Measurements from ENCODE around the gene ZCWPW2.

The ZCWPW2 gene, protein sequence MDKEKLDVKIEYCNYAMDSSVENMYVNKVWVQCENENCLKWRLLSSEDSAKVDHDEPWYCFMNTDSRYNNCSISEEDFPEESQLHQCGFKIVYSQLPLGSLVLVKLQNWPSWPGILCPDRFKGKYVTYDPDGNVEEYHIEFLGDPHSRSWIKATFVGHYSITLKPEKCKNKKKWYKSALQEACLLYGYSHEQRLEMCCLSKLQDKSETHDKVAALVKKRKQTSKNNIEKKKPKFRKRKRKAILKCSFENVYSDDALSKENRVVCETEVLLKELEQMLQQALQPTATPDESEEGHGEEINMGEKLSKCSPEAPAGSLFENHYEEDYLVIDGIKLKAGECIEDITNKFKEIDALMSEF

DNA sequence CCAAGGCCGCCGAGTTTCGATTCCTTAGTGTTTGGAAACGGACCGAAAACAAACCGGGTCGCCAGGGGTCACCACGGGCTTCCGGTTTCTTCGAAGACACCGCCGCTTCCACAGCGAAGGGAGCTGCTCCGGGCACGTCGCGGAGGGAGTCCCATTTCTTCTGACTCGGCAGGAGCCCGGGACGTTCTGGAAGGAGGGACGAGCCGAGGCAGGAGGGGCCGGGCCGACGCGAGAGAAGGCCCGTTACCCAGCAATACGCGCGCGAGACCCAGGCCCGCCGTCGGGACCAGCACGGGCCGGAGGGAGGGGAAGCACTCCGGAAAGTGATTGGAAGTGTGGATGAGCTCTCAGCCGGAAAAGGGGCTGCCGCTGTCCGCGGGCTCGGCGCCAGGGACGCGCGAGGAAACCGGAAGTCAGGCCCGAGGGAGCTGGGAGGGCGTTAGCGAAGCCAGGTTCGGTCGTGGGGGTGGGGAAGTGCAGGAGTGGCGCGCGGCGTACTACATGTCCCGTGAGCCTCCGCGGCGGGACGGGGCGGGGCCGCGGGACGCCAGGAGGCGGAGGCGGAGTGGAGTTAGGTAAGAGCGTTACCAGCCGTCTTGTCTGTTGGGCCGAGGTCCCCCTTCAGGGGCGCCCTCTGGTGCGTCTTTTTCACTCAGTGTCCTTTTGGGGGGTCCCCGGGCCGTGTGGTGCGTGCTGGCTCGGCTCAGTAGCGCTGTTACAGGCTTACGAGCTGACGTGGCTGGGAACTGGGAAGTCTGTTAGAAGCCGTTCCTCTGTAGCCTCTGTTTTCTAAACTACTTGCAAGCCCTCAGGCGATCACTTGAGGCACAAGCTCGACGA lies at the start of gene ZCWPW2, which contains the start of gene AZI2:
Gene ZCWPW2 (plus strand): TSS at position 93 of the 840 bp plus-strand sequence. CDS start 64,348 bp downstream, outside the sequence.
Gene AZI2 (minus strand): TSS at position 196 of the 840 bp plus-strand sequence. CDS start 8,207 bp downstream, outside the sequence.
- DNase-seq (ENCODE audit: low read depth) = peak; percentile 96

DNA sequence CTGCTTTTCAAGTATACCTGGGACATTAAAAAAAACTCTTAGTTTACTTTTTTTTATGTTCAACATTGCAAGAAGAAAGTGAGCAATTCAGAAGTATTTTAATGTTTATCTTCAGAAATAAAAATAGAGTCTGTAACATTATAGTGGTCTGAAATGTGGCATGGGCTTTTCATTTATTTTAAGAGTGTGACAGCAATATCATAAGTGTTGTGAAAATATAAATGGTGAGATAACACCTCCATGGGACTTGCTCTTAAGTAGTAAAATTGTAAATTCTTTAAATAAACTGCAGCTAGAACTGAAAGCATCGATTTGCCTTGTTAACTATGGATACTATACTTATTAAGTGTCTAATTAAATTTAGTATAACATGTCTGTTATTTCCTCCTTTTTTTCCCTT lies 48.8 kb upstream of the ZCWPW2 start:
- DNase-seq (ENCODE audit: low read depth) = no peak

DNA sequence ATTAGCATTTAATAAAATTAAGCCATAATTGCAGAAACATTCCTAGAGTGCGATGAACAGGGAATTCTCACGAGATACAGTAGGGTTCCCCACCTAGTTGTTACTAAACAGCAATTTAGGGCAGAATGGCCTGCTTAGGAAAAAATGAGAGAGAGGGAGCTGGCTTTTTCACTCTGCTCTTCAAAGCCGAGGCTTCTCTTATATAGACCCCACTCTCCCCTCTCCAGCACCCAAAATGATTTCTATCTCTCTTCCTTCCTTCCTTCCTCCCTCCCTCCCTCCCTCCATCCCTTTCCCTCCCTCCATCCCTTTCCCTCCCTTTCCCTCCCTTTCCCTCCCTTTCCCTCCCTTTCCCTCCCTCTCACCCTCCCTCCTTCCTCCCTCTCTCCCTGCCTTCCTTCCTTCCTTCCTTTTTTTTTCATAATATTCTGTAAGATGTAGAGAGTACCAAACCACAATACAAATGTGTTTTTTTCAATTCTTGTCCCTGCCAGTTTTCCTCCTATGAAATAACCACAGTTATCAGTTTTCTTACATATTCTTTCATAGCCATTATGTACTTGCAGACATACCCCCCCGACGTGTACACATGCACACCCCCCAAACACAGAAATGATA lies 48.1 kb upstream of the ZCWPW2 start:
- DNase-seq (ENCODE audit: low read depth) = no peak

DNA sequence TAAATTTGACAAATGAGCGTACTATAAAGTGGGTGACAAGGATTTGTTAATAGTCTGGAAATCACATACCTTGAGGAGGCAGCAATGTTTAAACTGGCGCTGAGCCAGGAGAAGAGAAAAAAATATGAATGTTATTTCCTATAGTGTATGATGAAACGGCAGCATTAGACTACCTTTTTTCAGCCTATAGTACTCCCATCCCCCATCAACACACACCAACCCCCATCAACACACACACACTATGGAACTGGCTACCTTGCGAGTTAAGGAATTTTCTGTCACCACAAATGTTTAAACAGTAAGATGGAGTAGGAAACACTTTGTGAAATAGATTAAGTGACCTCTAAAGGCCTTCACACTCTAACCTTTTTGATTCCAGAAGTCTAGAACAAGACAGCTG lies 46.8 kb upstream of the ZCWPW2 start:
- peak; percentile 30 for DNase-seq (ENCODE audit: low read depth)

DNA sequence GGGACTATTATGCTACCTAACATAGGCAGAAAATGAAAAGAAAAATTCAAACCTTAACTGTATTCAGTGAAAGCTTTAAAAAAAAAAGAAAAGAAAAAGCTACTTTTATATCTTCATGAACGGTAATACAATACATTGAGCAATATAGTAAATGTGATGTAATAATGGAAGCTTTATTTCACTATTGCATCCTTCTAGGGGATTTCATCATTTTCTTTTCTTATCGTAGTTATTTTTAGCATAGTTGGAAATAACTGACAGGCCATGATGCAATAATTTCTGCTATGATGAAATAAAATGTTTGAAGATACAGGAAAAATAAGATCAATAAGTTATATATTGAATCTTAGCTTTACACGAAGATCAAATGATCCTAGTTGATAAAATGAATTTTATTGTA lies 40.3 kb upstream of the ZCWPW2 start:
- peak; percentile 31 for DNase-seq (ENCODE audit: low read depth)

DNA sequence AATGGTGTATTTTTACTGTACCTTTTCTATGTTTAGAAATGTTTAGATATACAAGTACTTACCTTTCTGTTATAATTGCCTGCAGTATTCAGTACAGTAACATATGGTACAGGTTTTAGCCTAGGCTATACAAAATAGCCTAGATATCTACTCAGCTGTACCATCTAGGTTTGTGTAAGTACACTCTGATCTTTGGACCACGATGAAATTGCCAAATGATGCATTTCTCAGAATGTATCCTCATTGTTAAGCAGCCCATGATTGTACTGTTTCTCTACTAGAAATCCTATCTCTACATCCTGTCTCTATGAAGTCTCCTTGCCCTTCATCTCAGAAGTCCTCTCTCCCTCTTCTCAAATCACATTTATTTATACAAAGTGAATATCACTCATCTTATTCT lies 32.8 kb upstream of the ZCWPW2 start:
- DNase-seq (ENCODE audit: low read depth) = no peak

DNA sequence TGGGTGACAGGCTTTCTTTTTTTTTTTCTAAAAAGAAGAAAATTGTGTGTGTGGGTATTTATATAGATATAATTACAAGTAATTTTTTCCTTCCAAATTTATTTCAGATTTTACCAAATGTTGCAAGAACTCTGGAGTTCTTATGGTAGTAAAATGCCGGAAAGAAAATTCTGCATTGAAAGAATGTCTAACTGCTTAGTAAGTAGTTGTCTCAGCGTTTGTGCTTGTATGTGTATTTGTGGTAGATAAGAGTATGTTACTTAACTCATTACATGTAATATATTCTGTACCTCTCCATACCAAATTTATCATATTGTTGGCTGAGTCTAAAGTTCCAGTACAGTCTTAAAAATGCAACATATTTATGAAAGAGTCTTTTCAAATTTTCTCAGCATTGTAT lies 32.3 kb upstream of the ZCWPW2 start:
- DNase-seq (ENCODE audit: low read depth) = peak; percentile 12

DNA sequence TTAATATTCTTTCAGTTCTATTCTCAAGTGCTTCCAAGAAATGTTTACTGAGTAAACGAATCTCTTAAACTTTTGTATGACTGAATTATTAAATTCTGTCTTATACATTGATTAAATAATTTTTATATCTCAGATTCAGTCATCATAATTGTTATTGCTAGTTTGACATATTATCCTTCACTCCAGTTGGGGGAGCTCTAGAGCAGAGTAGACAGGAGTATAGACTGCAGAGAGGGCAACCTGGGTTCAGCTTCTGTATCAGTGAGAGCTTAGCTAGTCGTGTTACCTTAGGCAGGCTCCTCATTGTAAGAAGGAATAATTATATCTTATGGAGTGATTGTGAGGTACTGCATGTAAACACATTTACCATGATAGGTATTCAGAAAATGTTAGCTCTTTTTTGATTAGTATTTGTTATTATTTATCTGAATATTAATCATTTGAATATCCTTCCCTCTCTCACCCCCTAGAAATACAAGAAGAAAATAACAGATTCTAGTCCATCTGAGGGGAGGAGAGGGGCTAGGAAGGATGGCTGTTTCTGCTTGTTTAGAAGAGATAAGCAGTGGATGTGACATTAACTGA lies 31.0 kb upstream of the ZCWPW2 start:
- peak; percentile 62 for DNase-seq (ENCODE audit: low read depth)

DNA sequence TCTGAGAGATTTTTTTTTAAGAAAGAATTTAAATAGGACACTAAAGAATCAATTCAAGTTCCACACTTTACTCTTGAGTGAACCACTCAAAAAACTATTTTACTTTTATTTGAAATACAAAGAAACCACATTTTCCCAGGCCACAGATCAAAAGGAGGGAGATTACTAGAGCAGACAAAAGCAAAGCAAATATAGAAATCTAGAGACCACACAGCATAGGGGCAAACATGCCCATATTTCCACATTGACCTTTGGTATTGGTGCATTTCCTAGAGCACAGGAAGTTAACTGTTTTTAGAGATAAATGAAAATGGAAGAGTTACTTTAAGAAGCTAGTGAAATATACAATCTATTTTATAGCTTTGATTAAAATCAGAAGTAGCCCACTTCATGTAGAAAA lies 27.5 kb upstream of the ZCWPW2 start:
- DNase-seq (ENCODE audit: low read depth) = no peak

DNA sequence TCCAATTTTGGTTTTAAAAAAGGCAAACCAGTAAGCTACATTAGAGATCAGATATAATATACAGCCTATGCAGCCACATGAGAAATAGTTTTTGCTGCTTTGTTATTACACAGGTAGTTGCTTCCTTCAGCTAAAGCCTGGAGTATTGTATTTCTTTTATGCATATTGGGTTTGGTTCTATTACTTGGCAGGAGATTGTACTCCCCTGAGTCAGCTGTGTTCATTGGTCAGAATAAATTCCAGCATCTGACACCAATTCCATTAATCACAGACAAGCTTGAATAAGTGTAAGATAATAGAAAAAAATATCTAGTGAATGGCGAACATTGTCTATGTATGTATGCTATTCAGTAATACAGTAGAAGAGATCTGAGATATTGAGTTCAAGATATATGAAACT lies 26.1 kb upstream of the ZCWPW2 start:
- DNase-seq (ENCODE audit: low read depth) = peak; percentile 64

DNA sequence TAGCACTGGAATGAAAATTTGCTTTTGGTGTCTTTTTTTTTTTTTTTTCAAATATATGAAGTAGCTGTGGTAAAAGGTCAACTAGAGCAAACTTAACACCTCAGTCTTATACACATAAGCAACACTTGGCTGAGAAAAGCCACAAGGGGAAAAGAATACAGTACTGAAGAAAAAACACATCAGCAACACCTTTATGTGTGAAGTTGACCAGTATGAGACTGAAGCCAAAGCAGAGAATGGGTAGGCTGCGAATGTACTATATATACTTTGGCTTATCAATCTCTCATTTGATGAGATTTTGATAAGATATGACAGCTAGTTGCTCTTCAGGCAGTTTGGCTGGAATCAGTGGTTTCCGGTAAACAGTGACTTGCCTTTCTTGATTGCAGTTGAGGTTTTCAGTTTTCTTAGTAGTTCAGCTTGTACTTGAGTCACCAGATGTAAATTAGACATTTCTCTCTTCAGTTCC lies 22.0 kb upstream of the ZCWPW2 start:
- peak; percentile 37 for DNase-seq (ENCODE audit: low read depth)

DNA sequence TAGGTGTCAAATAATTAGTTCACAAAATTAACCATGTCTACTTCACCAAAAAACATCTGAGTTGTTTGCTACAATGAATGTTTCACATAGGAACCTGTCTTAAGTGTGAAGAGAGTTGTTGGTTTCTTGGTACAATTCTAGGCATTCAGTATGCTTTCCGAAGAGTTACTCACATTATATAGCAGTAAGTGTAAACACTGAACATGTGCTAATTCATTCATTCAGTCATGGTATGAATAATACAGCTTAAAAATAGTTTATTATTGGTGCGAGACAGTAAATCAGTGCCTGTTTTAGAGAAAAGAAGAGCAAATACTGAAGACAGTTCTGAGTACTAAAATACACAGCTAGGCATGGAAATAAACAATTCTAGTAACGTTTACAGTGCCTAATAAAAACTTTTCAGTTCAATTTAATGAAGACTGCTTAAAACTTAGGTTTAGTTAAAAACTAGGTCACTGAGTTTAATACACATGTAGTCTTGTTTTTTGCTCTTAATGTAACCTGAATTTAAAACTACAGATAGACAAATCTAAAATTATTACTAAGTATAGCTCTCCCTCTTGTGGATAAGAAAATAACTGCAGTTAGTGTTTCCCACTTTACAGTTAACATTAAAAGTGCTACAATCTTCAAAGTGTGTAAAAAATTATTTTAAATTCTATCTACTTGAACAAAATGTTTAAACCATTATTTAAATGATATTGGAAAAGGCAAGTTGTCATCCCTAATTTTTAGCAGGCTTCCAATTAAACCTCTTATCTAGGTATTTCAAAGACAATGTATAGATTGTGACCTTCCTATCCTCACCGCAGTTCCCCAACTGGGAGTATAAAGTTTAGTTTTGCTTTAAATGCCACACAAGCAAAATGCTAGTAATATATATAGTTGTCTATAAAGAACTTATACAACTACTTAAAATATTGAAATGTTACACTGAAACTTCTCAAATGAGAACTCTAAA lies 20.1 kb upstream of the ZCWPW2 start:
- DNase-seq (ENCODE audit: low read depth) = peak; percentile 26

DNA sequence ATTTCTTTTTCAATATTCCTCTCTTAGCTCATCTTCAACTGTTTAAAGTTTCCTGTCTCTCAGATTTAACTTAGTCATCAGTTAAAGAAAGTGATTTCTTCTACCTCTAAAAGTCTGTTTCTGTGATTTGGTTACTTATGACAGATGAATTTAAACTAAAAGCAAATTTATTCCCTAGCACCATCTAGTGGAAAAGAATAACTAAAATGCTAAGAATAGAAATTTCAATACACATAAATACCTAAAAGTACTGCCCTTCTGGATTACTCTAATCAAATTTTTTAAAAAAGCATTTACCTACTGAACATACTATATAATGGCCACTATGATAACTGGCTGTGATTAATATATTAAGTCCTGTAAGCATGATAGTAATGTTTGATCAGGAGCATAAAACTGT lies 14.0 kb upstream of the ZCWPW2 start:
- DNase-seq (ENCODE audit: low read depth) = no peak

DNA sequence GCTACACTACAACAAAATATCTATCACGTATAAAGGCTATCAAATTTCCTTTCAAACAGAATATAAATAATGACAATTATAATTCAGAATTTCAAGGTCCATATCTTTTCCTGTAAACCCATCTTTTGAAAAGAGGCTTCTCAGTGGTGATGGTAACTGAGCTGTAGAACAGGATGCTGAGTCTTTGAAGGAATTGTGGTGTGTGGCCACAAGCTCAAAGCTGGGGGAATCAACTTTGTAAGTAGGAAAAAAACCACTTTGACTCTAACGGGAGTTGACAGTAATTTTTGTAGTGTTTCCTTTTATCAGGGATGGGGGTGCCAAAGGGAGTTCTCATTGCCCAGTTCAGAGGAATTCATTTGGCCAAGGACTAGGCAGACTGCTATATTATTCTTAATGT lies 13.3 kb upstream of the ZCWPW2 start:
- no peak for DNase-seq (ENCODE audit: low read depth)

DNA sequence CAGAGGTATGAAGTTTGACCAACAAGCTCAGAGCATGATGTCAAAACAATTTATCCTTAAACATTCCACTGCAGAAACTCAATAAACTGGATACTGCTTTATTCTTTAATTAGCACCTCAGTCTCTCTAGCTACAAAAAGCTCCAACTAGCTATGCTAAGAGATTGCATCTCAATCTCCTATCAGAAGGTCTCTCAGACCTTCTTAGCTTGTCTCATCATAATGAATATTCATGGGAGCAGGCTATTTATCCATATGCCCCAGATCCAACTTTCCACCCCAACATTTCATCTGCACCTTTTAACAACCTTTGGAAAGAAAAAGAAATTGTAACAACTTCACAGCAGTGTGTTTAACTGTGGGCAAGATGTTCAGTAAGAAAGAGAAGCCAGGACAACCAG lies 11.3 kb upstream of the ZCWPW2 start:
- DNase-seq (ENCODE audit: low read depth) = no peak

DNA sequence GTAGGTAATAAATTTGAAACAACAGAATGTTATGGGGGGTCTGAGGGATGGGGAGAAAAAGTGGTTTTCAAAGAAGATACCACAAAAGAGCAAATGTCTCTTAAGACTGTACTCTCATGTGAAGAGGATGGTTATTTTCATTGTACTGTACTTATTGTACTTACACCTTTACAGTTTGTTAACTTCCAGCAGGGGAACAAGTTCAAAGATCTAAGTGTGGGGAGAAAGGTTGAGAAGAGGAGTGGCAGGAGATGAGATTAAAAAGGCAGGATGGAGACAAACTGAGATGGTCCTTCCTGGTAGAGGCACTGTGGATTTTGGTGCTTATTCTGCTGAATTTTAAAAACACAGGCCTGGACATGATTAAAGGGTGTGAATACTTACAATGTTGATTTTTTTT lies 5.4 kb upstream of the ZCWPW2 start:
- no peak for DNase-seq (ENCODE audit: low read depth)

DNA sequence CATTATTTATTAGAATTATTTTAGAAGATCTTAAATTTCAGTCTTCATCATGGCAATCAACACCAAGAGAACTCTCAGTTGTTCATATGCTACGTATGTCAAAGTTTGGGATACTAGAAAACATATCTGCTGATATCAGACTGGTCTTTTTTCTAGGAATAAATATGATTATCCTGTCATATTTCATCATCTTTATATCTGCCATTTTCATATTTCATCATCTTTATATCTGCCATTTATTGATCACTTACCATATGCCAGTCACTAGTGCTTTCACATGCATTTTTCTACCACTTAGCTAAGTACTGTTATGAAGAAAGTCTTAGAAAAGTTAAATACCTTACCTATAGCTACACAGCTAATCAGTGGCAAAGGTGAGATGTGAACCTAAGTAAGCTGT lies 2.8 kb upstream of the ZCWPW2 start:
- no peak for DNase-seq (ENCODE audit: low read depth)

DNA sequence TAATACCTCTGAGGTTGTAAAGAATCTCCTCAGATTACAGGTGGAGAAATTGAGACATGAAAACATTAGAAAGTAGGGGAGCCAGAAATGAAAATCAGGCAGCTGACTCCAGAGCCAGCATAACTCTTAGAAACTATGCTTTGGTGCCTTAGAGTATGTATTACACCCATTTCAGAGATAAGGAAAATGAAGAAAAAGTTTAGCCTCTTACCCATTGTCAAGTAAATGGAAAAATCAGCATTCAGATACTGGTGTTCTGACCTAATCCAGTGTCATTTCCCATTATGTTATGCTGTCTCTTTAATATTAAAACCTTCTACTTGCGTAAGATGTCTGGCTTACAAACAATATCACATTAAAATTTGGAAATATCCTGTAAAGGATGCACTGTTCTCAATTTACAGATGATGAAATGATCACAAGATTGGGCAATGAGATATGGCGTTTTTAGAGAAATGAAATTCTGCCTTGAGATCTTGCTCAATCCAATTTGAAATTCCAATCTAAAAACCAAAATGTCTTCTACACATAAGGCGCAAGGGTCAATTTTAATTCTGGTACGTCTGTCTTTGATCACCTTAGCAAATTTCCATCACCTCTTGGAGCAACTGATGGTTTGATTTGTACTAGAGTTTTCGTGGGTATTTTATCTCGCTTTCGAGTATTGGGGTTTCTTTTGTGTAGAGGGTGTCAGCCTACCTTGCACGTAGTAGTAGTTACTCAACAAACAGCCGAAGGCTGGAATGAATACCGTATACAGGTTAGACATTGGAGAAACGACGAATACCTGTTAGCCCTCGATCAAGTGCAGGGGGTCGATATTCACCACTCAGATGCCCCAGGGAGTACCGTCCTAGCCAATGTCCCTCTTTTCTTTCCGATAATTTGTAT lies 902 bp upstream of the ZCWPW2 start:
- peak; percentile 88 for DNase-seq (ENCODE audit: low read depth)

DNA sequence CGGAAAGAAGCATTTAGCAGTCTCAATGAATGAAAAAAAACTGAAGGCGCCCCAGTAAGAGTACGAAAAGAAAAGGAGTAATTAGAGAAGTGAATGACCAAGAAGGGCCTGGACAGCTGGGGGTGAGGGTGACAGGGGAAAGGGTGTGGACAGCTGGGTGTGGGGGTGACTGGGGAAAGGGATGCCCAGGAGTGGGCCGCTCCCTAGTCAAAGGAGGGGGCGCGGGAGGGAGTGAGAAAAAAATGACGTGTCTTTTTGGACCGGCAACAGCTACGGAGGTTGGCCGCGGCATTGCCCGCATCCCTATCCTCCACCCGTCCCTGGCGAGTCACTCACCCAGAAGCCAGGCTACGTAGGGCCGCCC lies 274 bp upstream of the ZCWPW2 start:
- DNase-seq (ENCODE audit: low read depth) = peak; percentile 95

DNA sequence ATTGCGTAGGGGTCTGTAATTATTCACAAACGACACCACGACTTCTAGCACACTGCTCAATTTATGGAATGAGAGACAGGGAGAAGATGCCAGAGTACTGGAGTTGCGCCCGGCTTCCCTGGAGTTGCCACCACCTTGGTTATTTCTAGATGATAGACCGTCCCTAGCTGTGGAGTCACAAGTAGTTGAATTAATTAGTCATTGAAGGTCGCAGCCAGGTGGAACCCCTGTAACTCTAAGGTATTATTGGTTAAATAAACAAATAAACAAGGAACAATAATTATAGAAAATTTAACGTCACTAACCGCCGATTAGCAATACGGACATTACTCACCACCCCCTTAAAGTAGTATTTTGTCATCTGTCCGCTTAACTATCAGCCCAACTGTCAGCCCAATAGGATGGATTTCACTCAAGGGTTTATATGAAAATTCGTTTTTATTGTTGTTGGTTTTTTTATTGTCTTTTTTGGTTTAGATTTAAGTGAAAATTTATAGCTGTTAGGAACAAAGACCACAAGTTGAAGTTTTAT lies 1.0 kb downstream of the ZCWPW2 start:
- peak; percentile 23 for DNase-seq (ENCODE audit: low read depth)
